Peyer's patch (tissue), 4 donors: ENCODE data around the gene IRS2.

ENCODE experiments used
- CTCF ChIP-seq, 6 experiments: fragments of 450-650 bp in 4 of 6; fragments of 200-600 bp in 2 of 6; sonication (generic) in 1 of 6; IDR thresholded peaks; one replicate each; pipeline ENCODE4 v1.5.1; 2017 to 2019; ENCODE audit warnings: antibody characterized with exemption in 6 of 6, mild to moderate bottlenecking in 3 of 6, moderate library complexity in 1 of 6
- POLR2A ChIP-seq, 2 donors: fragments of 450-650 bp; IDR thresholded peaks; one replicate each; pipeline ENCODE4 v1.5.1; 2017; ENCODE audit warnings: antibody characterized with exemption in 2 of 2, mild to moderate bottlenecking in 2 of 2, moderate library complexity in 2 of 2

DNA sequence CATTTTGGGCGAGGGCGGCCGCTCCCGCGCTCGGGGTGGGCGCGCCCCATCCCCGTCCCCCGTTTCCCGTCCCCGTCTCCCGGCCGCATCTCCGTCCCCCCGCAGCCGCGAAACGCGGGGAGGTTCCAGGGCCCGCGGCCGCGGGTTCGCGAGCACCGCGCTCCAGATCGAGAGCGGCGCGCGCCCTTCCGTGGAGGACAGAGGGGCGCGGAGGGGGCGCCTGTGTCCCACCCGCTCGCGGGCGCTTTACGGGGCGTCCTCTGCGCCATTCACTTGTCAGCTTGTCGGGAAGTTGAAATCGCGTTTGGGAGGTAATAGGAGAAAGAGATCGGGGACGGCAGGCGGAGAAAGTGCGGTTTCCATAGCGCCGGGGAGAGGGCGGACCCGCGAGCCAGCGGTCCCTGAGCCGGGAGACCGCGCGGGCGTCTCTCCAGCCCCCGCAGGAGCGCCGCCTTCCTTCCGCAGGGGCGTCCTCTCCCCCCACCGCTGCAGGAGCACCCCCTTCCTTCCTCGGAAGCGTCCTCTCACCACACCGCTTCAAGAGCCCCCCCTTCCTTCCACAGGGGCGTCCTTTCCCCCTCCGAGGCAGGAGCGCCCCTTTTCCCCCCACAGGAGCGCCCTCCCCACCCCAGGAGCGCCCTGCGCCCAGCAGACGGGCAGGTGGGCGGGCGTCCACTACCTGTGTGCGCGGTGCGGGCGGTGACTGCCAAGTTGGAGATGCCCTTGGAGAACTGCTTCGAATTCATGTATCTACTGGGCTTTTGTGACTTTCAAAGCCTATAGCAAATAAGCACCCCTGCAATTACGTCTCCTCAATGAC, 962 bp upstream of the IRS2 start:
- TF ChIP-seq CTCF (IDR thresholded peaks at IDR 0.05) (no peak), POLR2A (IDR thresholded peaks at IDR 0.05) (no peak)
